ENCODE data around the gene PYGL.

Gene PYGL

GRCh38 chr14:50943943-50944646 lies at the start of gene PYGL:
Gene PYGL, minus strand, starts transcription at chr14:50944483. Its CDS starts 80 bp downstream, at chr14:50944403.
- Histone ChIP-seq H3K9me3 (ENCODE audit: control insufficient read depth, low read length) (no peaks in the 10 kb centered on the region), H3K9ac (ENCODE audit: low read length) (peak within 1 kb of the TSS; percentile 70), H3K4me1 (ENCODE audit: control insufficient read depth, insufficient read depth, low read length) (peaks cover 15% of the 10 kb centered on the region), H3K4me3 (ENCODE audit: low read length) (peak within 1 kb of the TSS; percentile 51), H3K27me3 (ENCODE audit: control insufficient read depth, insufficient read depth, low read length) (peaks cover 11% of the 10 kb centered on the region), H3K36me3 (ENCODE audit: control insufficient read depth, insufficient read depth, low read length) (no peaks in the 10 kb centered on the region)

- Histone ChIP-seq H3K9me3 (ENCODE audit: control insufficient read depth, low read length) (no peaks in the 10 kb centered on the region), H3K4me3 (ENCODE audit: low read length) (no peak overlapping the region), H3K9ac (ENCODE audit: low read length) (no peak overlapping the region), H3K36me3 (ENCODE audit: control insufficient read depth, insufficient read depth, low read length) (no peaks in the 10 kb centered on the region), H3K4me1 (ENCODE audit: control insufficient read depth, insufficient read depth, low read length) (no peaks in the 10 kb centered on the region), H3K27me3 (ENCODE audit: control insufficient read depth, insufficient read depth, low read length) (no peaks in the 10 kb centered on the region)
Measured at GRCh38 chr14:50985859-50986331, 41.6 kb upstream of the PYGL start.

GRCh38 chr14:50985124-50985858 lies 41.0 kb upstream of the PYGL start:
- no peaks in the 10 kb centered on the region for H3K27me3 ChIP-seq (ENCODE audit: control insufficient read depth, insufficient read depth, low read length)
- H3K4me3 ChIP-seq (ENCODE audit: low read length), result no peak overlapping the region
- no peaks in the 10 kb centered on the region for H3K36me3 ChIP-seq (ENCODE audit: control insufficient read depth, insufficient read depth, low read length)
- H3K9me3 ChIP-seq (ENCODE audit: control insufficient read depth, low read length), result no peaks in the 10 kb centered on the region
- H3K4me1 ChIP-seq (ENCODE audit: control insufficient read depth, insufficient read depth, low read length), result no peaks in the 10 kb centered on the region
- H3K9ac ChIP-seq (ENCODE audit: low read length), result no peak overlapping the region

- Histone ChIP-seq H3K36me3 (ENCODE audit: control insufficient read depth, insufficient read depth, low read length) (no peaks in the 10 kb centered on the region), H3K27me3 (ENCODE audit: control insufficient read depth, insufficient read depth, low read length) (no peaks in the 10 kb centered on the region), H3K9ac (ENCODE audit: low read length) (no peak overlapping the region), H3K4me3 (ENCODE audit: low read length) (no peak overlapping the region), H3K4me1 (ENCODE audit: control insufficient read depth, insufficient read depth, low read length) (no peaks in the 10 kb centered on the region), H3K9me3 (ENCODE audit: control insufficient read depth, low read length) (no peaks in the 10 kb centered on the region)
Measured at GRCh38 chr14:50984036-50984710, 39.9 kb upstream of the PYGL start.

- no peaks in the 10 kb centered on the region for H3K36me3 ChIP-seq (ENCODE audit: control insufficient read depth, insufficient read depth, low read length)
- H3K4me1 ChIP-seq (ENCODE audit: control insufficient read depth, insufficient read depth, low read length), result no peaks in the 10 kb centered on the region
- H3K9me3 ChIP-seq (ENCODE audit: control insufficient read depth, low read length), result no peaks in the 10 kb centered on the region
- H3K4me3 ChIP-seq (ENCODE audit: low read length), result no peak overlapping the region
- H3K27me3 ChIP-seq (ENCODE audit: control insufficient read depth, insufficient read depth, low read length), result no peaks in the 10 kb centered on the region
- no peak overlapping the region for H3K9ac ChIP-seq (ENCODE audit: low read length)
Measured at GRCh38 chr14:50979941-50980850, 35.9 kb upstream of the PYGL start.

GRCh38 chr14:50978888-50979287 lies 34.6 kb upstream of the PYGL start:
- Histone ChIP-seq H3K9me3 (ENCODE audit: control insufficient read depth, low read length) (no peaks in the 10 kb centered on the region), H3K4me1 (ENCODE audit: control insufficient read depth, insufficient read depth, low read length) (no peaks in the 10 kb centered on the region), H3K36me3 (ENCODE audit: control insufficient read depth, insufficient read depth, low read length) (no peaks in the 10 kb centered on the region), H3K4me3 (ENCODE audit: low read length) (no peak overlapping the region), H3K9ac (ENCODE audit: low read length) (no peak overlapping the region), H3K27me3 (ENCODE audit: control insufficient read depth, insufficient read depth, low read length) (no peaks in the 10 kb centered on the region)

- H3K9me3 ChIP-seq (ENCODE audit: control insufficient read depth, low read length), result no peaks in the 10 kb centered on the region
- H3K9ac ChIP-seq (ENCODE audit: low read length), result no peak overlapping the region
- H3K27me3 ChIP-seq (ENCODE audit: control insufficient read depth, insufficient read depth, low read length), result no peaks in the 10 kb centered on the region
- no peaks in the 10 kb centered on the region for H3K36me3 ChIP-seq (ENCODE audit: control insufficient read depth, insufficient read depth, low read length)
- no peaks in the 10 kb centered on the region for H3K4me1 ChIP-seq (ENCODE audit: control insufficient read depth, insufficient read depth, low read length)
- no peak overlapping the region for H3K4me3 ChIP-seq (ENCODE audit: low read length)
Measured at GRCh38 chr14:50978529-50978871, 34.2 kb upstream of the PYGL start.

GRCh38 chr14:50977863-50978528 lies 33.7 kb upstream of the PYGL start:
- no peaks in the 10 kb centered on the region for H3K4me1 ChIP-seq (ENCODE audit: control insufficient read depth, insufficient read depth, low read length)
- H3K9me3 ChIP-seq (ENCODE audit: control insufficient read depth, low read length), result no peaks in the 10 kb centered on the region
- no peaks in the 10 kb centered on the region for H3K27me3 ChIP-seq (ENCODE audit: control insufficient read depth, insufficient read depth, low read length)
- H3K4me3 ChIP-seq (ENCODE audit: low read length), result no peak overlapping the region
- H3K36me3 ChIP-seq (ENCODE audit: control insufficient read depth, insufficient read depth, low read length), result no peaks in the 10 kb centered on the region
- no peak overlapping the region for H3K9ac ChIP-seq (ENCODE audit: low read length)

GRCh38 chr14:50974118-50974517 lies 29.8 kb upstream of the PYGL start:
- Histone ChIP-seq H3K4me1 (ENCODE audit: control insufficient read depth, insufficient read depth, low read length) (no peaks in the 10 kb centered on the region), H3K36me3 (ENCODE audit: control insufficient read depth, insufficient read depth, low read length) (no peaks in the 10 kb centered on the region), H3K9me3 (ENCODE audit: control insufficient read depth, low read length) (no peaks in the 10 kb centered on the region), H3K4me3 (ENCODE audit: low read length) (no peak overlapping the region), H3K27me3 (ENCODE audit: control insufficient read depth, insufficient read depth, low read length) (no peaks in the 10 kb centered on the region), H3K9ac (ENCODE audit: low read length) (no peak overlapping the region)

- Histone ChIP-seq H3K9ac (ENCODE audit: low read length) (no peak overlapping the region), H3K4me3 (ENCODE audit: low read length) (no peak overlapping the region), H3K4me1 (ENCODE audit: control insufficient read depth, insufficient read depth, low read length) (no peaks in the 10 kb centered on the region), H3K9me3 (ENCODE audit: control insufficient read depth, low read length) (no peaks in the 10 kb centered on the region), H3K36me3 (ENCODE audit: control insufficient read depth, insufficient read depth, low read length) (no peaks in the 10 kb centered on the region), H3K27me3 (ENCODE audit: control insufficient read depth, insufficient read depth, low read length) (no peaks in the 10 kb centered on the region)
Measured at GRCh38 chr14:50972734-50973133, 28.5 kb upstream of the PYGL start.

Data from mucosa of stomach (tissue), 1 donor.